NCI-H146 treated with DMSO at 0.1 percent for 48 hours (cell line): ENCODE data around the gene CDC42EP1.
"Not testable (repeated sequence)": the region's sequence is repeated elsewhere in the genome, so short reads cannot be mapped to it uniquely, and the experiment has no call there.

Experiments used
- DNase-seq: peaks from one replicate; lab custom pipeline; 2025; ENCODE audit not compliant: unreplicated experiment; lab: John Stamatoyannopoulos, UW

The CDC42EP1 gene, protein sequence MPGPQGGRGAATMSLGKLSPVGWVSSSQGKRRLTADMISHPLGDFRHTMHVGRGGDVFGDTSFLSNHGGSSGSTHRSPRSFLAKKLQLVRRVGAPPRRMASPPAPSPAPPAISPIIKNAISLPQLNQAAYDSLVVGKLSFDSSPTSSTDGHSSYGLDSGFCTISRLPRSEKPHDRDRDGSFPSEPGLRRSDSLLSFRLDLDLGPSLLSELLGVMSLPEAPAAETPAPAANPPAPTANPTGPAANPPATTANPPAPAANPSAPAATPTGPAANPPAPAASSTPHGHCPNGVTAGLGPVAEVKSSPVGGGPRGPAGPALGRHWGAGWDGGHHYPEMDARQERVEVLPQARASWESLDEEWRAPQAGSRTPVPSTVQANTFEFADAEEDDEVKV

GRCh38 chr22:37559901-37560607 lies at the start of gene CDC42EP1:
CDC42EP1 (plus strand) TSS chr22:37560480; CDS start chr22:37566350, 5,870 bp downstream.
- DNase-seq, result no peak

- DNase-seq, result no peak
These were observed 48.7 kb upstream of the CDC42EP1 start for GRCh38 chr22:37511395-37512104.

DNA sequence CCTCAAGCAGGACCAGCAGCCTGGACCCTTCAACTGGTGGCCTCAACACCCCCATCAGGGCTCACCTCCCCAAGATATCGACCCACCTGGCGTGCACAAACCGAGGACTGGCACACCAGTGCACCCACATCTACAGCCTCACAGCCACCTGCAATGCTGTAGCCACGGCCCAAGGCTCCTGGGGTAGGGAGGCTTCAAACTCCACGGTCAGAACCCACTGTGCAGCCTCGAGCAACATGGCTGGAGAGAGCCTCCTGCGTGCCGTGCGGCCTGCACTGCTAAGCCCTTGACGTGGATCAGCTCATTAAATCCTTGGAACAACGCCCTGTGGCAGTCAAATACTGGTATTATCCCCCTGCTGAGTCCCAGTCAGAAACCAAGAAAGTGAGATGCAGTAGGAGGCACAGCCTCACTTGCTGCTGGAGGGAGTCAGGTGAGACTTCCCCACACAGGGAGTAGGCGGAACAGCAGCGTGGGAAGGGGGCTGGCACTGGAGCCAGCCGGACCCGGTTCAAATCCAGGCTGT lies 45.7 kb upstream of the CDC42EP1 start:
- no peak for DNase-seq

DNA sequence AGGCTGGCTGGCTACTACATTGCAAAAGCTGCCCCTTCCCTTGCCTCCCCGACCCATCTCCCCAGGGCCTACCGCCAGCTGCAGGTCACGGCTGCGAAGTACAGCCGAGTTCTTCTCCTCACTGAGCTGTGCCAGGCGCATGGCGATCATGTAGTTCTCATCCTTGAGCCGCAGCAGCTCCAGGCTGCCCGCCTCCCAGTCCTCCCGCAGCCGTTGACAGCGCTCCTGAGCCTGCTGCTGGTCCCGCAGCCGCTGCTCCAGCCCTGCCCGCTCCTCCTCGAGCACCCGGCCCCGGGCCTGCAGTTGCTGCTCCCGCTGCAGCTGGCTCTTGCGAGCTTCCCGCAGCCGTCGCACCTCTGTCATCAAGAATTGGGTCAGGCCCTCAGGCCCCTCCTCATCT lies 44.4 kb upstream of the CDC42EP1 start:
- DNase-seq, result no peak

GRCh38 chr22:37516456-37516855 lies 43.8 kb upstream of the CDC42EP1 start:
- no peak for DNase-seq

DNA sequence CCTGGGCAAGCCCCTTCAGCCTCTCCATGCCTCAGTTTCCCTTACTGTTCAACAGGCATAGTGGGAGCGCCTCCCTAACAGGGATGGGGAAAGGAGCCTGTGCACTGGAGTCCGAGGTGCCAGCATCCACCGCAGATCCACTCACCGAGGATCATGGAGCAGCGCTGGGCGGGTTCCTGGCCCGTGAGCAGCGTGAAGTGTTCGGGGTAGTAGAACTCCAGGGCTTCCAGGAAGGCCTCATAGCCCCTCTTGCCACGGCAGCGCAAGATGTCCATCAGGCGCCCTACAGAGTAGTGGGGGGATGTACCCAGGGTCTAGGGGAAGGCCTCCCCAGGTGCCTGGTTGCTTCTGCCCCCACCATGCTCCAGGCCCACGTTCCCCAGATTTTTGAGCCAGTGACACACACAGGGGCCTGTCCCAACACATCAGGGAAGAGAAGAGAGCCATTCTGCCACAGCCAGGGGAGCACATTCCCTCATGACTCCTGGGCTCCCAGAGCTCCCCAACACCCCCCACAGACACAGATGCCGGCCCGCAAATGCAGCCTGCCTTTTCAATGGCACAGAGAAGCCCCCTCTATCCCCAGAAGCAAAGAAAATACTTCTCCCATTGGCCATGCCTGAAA lies 42.3 kb upstream of the CDC42EP1 start:
- DNase-seq, result no peak

GRCh38 chr22:37518509-37519267 lies 41.6 kb upstream of the CDC42EP1 start:
- no peak for DNase-seq

DNA sequence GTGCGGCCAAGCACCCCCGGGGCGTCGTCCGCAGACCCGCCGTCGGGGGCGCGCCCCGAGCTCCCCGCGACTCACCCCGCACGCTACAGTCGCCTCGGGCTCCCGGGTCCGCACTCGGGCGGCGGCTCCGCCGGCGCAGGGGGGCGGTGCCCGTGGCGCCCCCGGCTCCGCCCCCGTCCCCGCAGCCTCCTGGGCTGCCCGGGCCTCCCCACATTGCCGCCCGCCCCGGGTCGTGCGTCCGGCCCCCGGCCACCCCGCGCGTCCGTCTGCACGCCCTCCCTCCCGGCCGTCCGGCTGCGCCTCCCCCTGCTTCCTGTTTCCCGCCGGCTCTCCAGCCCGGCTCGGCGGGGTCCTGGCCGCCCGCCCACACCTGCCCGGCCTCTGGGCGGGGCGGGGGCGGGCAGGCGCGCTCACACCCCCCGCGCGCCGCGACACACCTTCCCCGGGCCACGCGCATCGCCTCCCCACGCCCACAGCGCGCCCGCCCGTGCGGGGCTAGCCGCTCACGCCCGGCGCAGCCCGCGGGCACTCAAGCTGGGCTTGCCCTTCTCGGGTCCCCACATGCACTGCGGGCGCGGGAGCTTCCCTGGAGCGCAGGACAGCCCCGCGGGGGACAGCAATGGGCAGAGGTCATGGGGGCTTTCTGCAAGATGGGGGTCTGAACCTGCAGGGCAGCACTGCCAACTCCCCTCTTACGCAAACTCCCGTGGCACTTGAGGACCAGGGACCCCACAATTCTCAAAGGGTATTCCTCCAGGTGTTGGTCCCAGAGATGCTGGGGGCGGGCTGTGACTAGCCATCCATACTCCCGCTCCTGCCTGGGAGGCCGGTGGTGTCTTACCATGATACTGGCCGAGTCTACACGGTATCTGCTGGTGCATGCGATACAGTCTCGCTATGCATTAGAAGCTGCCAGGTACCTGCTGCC lies 40.7 kb upstream of the CDC42EP1 start, which contains the start of gene CARD10:
TSS of gene CARD10 (minus strand) at position 148 of the 928 bp plus-strand sequence. CDS start 215 bp downstream, outside the sequence.
- peak; percentile 12 for DNase-seq

DNA sequence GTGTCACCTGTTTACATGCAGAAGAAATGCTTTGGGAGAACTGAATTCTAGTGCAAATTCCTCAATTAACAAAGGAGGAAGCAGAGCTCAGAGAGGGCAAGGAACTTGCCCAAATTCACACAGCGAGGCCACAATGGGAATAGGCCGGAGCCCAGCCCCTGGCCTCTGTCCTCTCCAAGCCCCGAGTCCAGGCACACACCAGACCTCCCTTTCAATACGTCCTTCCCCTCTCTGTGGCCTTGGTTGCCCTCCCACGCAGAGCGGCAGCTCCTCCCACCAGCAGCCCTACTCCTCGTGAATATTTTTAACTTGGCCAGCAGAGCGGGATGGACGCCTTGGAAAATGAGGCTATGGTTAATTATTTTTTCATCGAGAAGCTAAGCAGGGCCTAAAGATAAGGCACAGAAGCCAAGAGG lies 39.5 kb upstream of the CDC42EP1 start:
- no peak for DNase-seq

- no peak for DNase-seq
These were observed 39.0 kb upstream of the CDC42EP1 start for GRCh38 chr22:37521236-37521739.

DNA sequence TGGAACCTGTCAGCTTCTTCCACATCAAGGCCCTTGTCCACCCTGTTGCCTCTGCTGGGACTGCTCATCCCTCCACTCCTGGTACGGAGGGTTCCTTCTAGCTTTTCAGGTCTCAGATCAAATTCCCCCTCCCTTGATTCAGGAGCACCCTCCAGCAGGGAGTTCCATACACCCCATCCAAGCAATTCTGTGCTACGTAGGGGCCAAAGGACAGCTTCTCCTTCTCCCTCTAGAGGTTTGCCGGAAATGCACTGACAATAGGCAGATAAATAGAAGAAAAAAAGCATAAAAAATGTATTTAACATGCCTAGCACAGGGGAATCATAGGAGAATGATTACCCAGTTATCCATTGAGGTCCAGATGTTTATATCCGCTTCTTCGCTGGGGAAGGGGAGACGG lies 37.8 kb upstream of the CDC42EP1 start:
- no peak for DNase-seq

GRCh38 chr22:37525073-37525745 lies 35.1 kb upstream of the CDC42EP1 start:
- no peak for DNase-seq

DNA sequence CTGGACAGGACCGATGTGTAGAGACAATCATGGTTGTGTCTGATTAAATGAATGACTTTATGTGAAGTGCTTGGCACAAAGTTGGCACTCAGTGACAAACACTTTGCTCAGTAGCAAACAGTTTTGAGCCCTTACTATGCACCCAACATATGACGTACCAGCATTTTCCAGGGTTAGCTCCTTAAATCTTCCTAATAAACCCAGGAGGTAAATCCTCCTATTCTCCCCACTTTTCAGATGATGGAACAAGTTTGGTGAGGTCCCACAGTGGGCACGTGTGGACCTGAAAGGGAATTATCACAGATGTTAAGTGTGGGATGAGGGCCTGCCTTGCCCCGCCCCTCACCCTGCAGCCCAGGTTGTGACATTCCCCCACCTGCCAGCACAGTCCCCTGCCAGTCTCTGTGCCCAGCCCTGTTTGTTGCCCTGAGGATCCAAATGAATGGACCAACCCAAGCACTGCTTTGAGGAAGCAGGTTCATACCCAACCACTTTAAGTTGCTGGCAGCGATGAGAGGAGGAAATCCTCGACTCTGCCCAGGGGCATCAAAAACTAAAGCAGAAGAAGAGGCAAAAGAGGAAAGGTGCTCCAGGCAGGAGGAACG lies 34.4 kb upstream of the CDC42EP1 start:
- no peak for DNase-seq

DNA sequence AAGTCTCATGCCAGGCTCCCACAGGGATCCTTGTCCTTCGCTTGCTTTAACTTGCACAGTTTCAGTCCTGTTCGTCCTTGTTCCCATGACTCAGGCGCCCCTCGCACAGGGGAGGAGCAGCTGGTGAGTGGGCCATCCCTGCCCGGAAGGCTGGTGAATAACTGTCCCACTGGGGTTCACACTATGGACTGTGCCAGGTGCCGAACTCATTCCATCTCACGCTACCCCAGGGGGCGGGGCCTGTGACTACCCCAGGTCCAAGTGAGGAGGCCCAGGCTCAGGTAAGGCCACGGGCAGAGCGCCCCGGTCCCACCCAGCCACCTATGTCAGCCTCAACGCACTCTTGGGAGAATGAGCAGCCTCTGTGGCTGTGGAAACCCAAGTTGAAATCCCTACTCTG lies 33.9 kb upstream of the CDC42EP1 start:
- DNase-seq, result no peak

- DNase-seq, result not testable (repeated sequence)
These were observed 33.1 kb upstream of the CDC42EP1 start for GRCh38 chr22:37527081-37527752.

GRCh38 chr22:37527952-37528351 lies 32.3 kb upstream of the CDC42EP1 start:
- not testable (repeated sequence) for DNase-seq

GRCh38 chr22:37529652-37530345 lies 30.5 kb upstream of the CDC42EP1 start:
- no peak for DNase-seq
